ENCODE data around the gene GPR107.

The GPR107 gene

DNA sequence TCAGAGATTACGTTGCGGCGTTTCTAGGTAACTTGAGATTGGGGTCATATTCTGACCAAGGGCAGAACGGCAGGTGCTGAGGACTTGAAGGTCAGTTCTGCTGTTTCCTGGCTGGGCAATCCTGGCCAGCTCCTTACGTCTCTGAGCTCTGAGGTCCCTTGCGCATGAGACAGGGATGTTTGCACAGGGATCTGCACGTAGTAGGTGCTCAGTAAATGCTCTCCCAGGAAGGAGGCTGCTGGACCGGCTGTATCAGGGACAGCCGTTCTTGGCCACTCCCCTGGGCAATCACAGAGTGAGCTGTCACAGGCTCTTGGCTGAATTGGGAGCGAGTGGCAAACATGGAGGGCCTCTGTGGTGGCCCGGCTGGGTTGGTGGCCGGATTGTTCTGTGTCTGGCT lies 126.8 kb downstream of the GPR107 start:
- Histone ChIP-seq H3K36me3 (ENCODE audit: control insufficient read depth, insufficient read depth, low read length) (no peaks in the 10 kb centered on the region), H3K27ac (ENCODE audit: insufficient read depth, low read depth, low read length, poor library complexity, severe bottlenecking) (no peak overlapping the region), H3K9me3 (ENCODE audit: control insufficient read depth, low read length) (no peaks in the 10 kb centered on the region), H3K4me1 (ENCODE audit: control insufficient read depth, insufficient read depth, low read length) (peaks cover 18% of the 10 kb centered on the region), H3K27me3 (ENCODE audit: control insufficient read depth, insufficient read depth, low read length, poor library complexity, severe bottlenecking) (no peaks in the 10 kb centered on the region), H3K4me3 (ENCODE audit: insufficient read depth, low read depth, low read length) (no peak overlapping the region)
- 94% methylated on average over 12 of the region's 12 CpGs for WGBS, 2 experiments

DNA sequence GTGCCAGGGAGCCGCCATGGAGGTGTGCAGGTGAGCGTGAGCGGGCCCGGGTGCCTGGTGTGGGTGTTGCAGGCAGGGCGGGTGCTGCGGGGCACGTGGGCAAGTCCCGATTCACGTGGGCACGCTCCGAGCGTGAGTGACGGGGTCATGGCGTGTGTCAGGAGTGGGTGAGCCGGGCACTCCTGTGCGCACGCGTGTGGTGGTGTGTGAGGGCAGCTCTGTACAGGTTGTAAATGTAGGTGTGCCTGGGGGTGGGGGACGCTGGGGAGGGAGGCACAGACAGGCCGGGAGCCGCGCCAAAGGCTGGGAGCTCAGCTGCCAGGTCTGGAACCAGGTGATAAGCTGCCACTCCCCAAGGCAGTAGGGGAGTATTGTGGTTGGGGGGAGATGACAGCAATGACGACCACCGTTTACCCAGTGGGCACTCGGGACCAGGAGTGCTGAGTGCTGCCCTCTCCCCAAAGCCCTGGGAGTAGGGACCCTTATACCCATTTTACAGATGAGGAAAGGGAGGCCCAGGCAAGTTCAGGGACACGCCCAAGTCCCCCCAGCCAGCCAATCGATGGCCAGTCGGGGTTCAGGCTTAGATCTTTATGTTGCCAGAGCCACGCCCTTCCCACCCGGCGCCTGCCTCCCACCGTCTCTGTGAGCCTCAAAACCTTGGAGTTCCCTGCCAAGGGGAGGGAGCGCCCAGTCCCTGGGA lies 128.1 kb downstream of the GPR107 start:
- H3K36me3 ChIP-seq (ENCODE audit: control insufficient read depth, insufficient read depth, low read length) = no peaks in the 10 kb centered on the region
- H3K9me3 ChIP-seq (ENCODE audit: control insufficient read depth, low read length) = no peaks in the 10 kb centered on the region
- H3K27me3 ChIP-seq (ENCODE audit: control insufficient read depth, insufficient read depth, low read length, poor library complexity, severe bottlenecking) = no peaks in the 10 kb centered on the region
- peaks cover 32% of the 10 kb centered on the region for H3K4me1 ChIP-seq (ENCODE audit: control insufficient read depth, insufficient read depth, low read length)
- WGBS, 2 experiments = 95 to 96% methylated on average over 33 of the region's 33 CpGs
- no peak overlapping the region for H3K27ac ChIP-seq (ENCODE audit: insufficient read depth, low read depth, low read length, poor library complexity, severe bottlenecking)
- no peak overlapping the region for H3K4me3 ChIP-seq (ENCODE audit: insufficient read depth, low read depth, low read length)

GRCh38 chr9:130182381-130182909 lies 128.7 kb downstream of the GPR107 start:
- WGBS, 2 experiments = 91 to 93% methylated on average over 17 of the region's 17 CpGs
- H3K27ac ChIP-seq (ENCODE audit: insufficient read depth, low read depth, low read length, poor library complexity, severe bottlenecking) = no peak overlapping the region
- no peaks in the 10 kb centered on the region for H3K27me3 ChIP-seq (ENCODE audit: control insufficient read depth, insufficient read depth, low read length, poor library complexity, severe bottlenecking)
- H3K4me3 ChIP-seq (ENCODE audit: insufficient read depth, low read depth, low read length) = no peak overlapping the region
- H3K9me3 ChIP-seq (ENCODE audit: control insufficient read depth, low read length) = no peaks in the 10 kb centered on the region
- H3K36me3 ChIP-seq (ENCODE audit: control insufficient read depth, insufficient read depth, low read length) = no peaks in the 10 kb centered on the region
- H3K4me1 ChIP-seq (ENCODE audit: control insufficient read depth, insufficient read depth, low read length) = peaks cover 38% of the 10 kb centered on the region

DNA sequence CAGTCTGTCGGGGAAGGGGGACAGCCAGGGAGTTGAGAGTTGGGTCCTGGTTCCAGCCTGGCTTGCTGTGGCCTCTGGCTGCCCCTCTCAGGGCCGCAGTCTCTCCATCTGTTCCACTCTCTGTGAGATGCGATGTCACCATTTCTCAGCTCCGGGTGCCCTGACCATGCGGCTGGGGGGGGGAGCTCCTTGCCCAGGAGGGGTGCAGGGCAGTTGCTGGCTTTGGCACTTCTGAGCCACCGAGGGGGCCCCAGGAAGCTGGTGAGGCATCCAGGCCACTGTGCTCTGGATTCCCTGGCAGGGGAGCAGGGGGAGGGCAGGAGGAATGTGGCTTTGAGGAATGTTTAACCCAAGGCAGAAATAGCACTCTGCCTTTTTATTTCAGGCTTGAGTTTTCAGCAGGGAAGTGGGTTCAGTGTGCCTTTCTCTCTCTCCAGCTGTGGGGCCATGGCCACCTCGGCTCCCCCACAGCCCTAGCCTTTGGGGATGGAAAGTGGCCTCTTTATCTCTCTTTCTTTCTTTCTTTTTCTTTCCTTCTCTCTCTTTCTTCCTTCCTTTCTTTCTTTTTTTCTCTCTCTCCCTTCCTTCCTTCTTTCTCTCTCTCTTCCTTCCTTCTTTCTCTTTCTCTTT lies 129.5 kb downstream of the GPR107 start:
- Histone ChIP-seq H3K27me3 (ENCODE audit: control insufficient read depth, insufficient read depth, low read length, poor library complexity, severe bottlenecking) (no peaks in the 10 kb centered on the region), H3K4me3 (ENCODE audit: insufficient read depth, low read depth, low read length) (no peak overlapping the region), H3K9me3 (ENCODE audit: control insufficient read depth, low read length) (no peaks in the 10 kb centered on the region), H3K27ac (ENCODE audit: insufficient read depth, low read depth, low read length, poor library complexity, severe bottlenecking) (no peak overlapping the region), H3K4me1 (ENCODE audit: control insufficient read depth, insufficient read depth, low read length) (peaks cover 42% of the 10 kb centered on the region), H3K36me3 (ENCODE audit: control insufficient read depth, insufficient read depth, low read length) (no peaks in the 10 kb centered on the region)
- 52 to 53% methylated on average over 7 of the region's 7 CpGs for WGBS, 2 experiments

GRCh38 chr9:130185017-130185416 lies 131.3 kb downstream of the GPR107 start:
- Histone ChIP-seq H3K4me1 (ENCODE audit: control insufficient read depth, insufficient read depth, low read length) (peaks cover 42% of the 10 kb centered on the region), H3K9me3 (ENCODE audit: control insufficient read depth, low read length) (no peaks in the 10 kb centered on the region), H3K36me3 (ENCODE audit: control insufficient read depth, insufficient read depth, low read length) (no peaks in the 10 kb centered on the region), H3K27ac (ENCODE audit: insufficient read depth, low read depth, low read length, poor library complexity, severe bottlenecking) (peak overlapping the region; percentile 74), H3K4me3 (ENCODE audit: insufficient read depth, low read depth, low read length) (no peak overlapping the region), H3K27me3 (ENCODE audit: control insufficient read depth, insufficient read depth, low read length, poor library complexity, severe bottlenecking) (no peaks in the 10 kb centered on the region)
- 75% methylated on average over 15 of the region's 15 CpGs for WGBS, 2 experiments

DNA sequence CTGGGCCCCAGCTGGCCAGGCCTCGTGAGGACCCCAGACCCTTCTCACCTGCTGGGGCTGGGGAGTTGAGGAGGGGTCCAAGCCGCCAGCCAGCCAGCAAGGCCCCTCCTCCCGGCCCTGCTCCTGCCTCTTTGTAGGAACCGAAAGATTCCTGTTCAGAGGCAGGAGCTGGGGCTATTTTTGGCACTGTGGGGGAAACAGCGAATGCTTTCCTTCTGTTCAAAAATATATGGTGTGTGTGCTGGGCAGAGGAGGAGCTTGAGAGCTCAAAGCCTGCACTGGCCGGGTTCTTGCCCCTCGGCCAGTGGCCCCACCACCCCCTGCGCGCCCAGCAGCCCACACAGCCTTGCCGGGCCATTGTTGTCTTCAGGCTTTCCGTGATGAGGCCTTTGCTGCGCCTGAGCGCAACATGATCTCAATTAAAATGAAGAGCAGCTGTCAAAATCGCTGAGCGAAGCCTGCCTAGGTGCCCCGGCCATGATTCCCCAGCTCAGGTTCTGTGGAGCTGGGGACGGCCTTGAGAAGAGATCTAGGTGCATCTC lies 131.9 kb downstream of the GPR107 start:
- peak overlapping the region; percentile 74 for H3K27ac ChIP-seq (ENCODE audit: insufficient read depth, low read depth, low read length, poor library complexity, severe bottlenecking)
- 20 to 21% methylated on average over 17 of the region's 17 CpGs for WGBS, 2 experiments
- H3K36me3 ChIP-seq (ENCODE audit: control insufficient read depth, insufficient read depth, low read length) = no peaks in the 10 kb centered on the region
- H3K4me1 ChIP-seq (ENCODE audit: control insufficient read depth, insufficient read depth, low read length) = peaks cover 42% of the 10 kb centered on the region
- H3K27me3 ChIP-seq (ENCODE audit: control insufficient read depth, insufficient read depth, low read length, poor library complexity, severe bottlenecking) = no peaks in the 10 kb centered on the region
- H3K4me3 ChIP-seq (ENCODE audit: insufficient read depth, low read depth, low read length) = no peak overlapping the region
- H3K9me3 ChIP-seq (ENCODE audit: control insufficient read depth, low read length) = no peaks in the 10 kb centered on the region

DNA sequence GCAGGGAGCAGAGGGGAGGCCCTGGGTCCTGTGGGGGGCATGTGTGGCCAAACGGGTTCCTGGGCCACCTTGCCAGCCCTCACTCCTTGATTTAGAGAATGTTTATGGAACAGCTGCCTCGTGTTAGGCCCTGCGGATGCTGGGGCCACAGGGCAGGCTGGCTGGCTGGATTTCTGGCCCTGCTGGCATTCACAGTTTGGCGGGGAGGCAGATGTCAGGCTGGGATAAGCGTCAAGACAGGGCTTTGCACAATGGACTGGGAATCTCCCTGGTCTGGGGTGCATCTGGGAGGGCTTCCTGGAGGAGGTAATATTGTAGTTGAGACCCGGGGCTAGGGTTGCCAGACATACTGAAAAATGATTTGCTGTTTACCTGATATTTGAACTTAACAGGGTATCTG lies 132.3 kb downstream of the GPR107 start:
- peak overlapping the region; percentile 74 for H3K27ac ChIP-seq (ENCODE audit: insufficient read depth, low read depth, low read length, poor library complexity, severe bottlenecking)
- WGBS, 2 experiments = 56 to 59% methylated on average over 6 of the region's 6 CpGs
- no peaks in the 10 kb centered on the region for H3K9me3 ChIP-seq (ENCODE audit: control insufficient read depth, low read length)
- H3K36me3 ChIP-seq (ENCODE audit: control insufficient read depth, insufficient read depth, low read length) = no peaks in the 10 kb centered on the region
- H3K27me3 ChIP-seq (ENCODE audit: control insufficient read depth, insufficient read depth, low read length, poor library complexity, severe bottlenecking) = no peaks in the 10 kb centered on the region
- no peak overlapping the region for H3K4me3 ChIP-seq (ENCODE audit: insufficient read depth, low read depth, low read length)
- H3K4me1 ChIP-seq (ENCODE audit: control insufficient read depth, insufficient read depth, low read length) = peaks cover 42% of the 10 kb centered on the region

DNA sequence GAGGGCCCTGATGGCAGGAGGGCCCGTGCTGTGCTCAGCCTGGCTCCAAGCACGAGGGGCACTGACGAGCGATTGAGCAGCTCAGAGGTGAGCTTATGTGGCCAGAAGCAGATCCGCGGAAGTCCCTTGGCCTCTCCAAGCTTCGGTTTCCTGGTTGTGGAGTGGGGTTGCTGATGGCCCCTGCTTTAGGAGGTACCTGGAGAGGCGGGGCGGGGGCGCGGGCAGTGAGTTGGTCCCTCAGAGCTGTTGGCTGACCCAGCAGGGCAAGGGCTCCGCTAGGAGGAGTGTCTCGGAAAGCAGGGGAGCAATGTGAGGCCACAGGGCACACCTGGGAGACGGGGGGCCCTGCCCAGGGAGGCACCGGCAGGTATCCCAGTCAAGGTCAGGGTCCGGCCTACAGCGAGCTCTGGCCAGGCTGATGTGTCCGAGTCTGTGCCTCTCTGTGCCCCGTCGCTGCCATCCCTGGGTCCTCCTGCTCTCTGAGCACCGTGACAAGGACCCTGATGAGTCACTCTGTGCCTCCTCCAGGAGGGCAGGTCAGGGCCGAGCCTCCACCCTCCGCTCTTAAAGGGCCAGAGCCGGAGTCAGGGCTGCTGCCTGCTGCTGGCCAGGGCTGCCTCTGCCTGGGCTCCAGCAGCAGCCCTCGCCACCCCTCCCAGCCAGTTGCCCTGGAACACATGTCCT lies 133.3 kb downstream of the GPR107 start:
- Histone ChIP-seq H3K9me3 (ENCODE audit: control insufficient read depth, low read length) (no peaks in the 10 kb centered on the region), H3K36me3 (ENCODE audit: control insufficient read depth, insufficient read depth, low read length) (no peaks in the 10 kb centered on the region), H3K4me3 (ENCODE audit: insufficient read depth, low read depth, low read length) (no peak overlapping the region), H3K27ac (ENCODE audit: insufficient read depth, low read depth, low read length, poor library complexity, severe bottlenecking) (no peak overlapping the region), H3K4me1 (ENCODE audit: control insufficient read depth, insufficient read depth, low read length) (peaks cover 42% of the 10 kb centered on the region), H3K27me3 (ENCODE audit: control insufficient read depth, insufficient read depth, low read length, poor library complexity, severe bottlenecking) (no peaks in the 10 kb centered on the region)
- 45 to 52% methylated on average over 25 of the region's 25 CpGs for WGBS, 2 experiments

DNA sequence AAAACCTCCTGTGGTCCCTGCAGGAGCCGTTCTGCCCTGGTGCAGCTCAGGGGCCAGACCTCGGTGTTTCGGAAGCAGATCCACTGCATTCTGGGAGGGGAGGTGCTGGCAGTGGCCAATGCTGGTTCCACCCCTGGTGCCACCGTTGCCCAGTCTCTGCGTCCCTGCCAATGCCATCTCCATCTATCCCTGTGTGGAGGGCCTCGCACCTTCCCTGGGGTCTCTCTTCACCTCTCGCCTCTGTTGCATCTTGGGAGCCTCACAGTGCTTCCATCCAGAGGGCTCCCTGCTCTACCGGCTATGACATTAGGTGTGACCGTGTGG lies 133.8 kb downstream of the GPR107 start:
- Histone ChIP-seq H3K4me1 (ENCODE audit: control insufficient read depth, insufficient read depth, low read length) (peaks cover 42% of the 10 kb centered on the region), H3K27ac (ENCODE audit: insufficient read depth, low read depth, low read length, poor library complexity, severe bottlenecking) (no peak overlapping the region), H3K4me3 (ENCODE audit: insufficient read depth, low read depth, low read length) (no peak overlapping the region), H3K36me3 (ENCODE audit: control insufficient read depth, insufficient read depth, low read length) (no peaks in the 10 kb centered on the region), H3K27me3 (ENCODE audit: control insufficient read depth, insufficient read depth, low read length, poor library complexity, severe bottlenecking) (no peaks in the 10 kb centered on the region), H3K9me3 (ENCODE audit: control insufficient read depth, low read length) (no peaks in the 10 kb centered on the region)
- 64 to 68% methylated on average over 9 of the region's 9 CpGs for WGBS, 2 experiments

GRCh38 chr9:130188860-130189481 lies 135.3 kb downstream of the GPR107 start:
- Histone ChIP-seq H3K4me3 (ENCODE audit: insufficient read depth, low read depth, low read length) (no peak overlapping the region), H3K27me3 (ENCODE audit: control insufficient read depth, insufficient read depth, low read length, poor library complexity, severe bottlenecking) (no peaks in the 10 kb centered on the region), H3K27ac (ENCODE audit: insufficient read depth, low read depth, low read length, poor library complexity, severe bottlenecking) (no peak overlapping the region), H3K36me3 (ENCODE audit: control insufficient read depth, insufficient read depth, low read length) (no peaks in the 10 kb centered on the region), H3K9me3 (ENCODE audit: control insufficient read depth, low read length) (no peaks in the 10 kb centered on the region), H3K4me1 (ENCODE audit: control insufficient read depth, insufficient read depth, low read length) (peaks cover 46% of the 10 kb centered on the region)
- WGBS, 2 experiments = 92 to 93% methylated on average over 7 of the region's 7 CpGs

Data from ectodermal cell (in vitro differentiated cells).